ENCODE results near the gene RTN4RL1.
"Not testable (repeated sequence)": the region's sequence is repeated elsewhere in the genome, so short reads cannot be mapped to it uniquely, and the experiment has no call there.

RTN4RL1 gene

DNA sequence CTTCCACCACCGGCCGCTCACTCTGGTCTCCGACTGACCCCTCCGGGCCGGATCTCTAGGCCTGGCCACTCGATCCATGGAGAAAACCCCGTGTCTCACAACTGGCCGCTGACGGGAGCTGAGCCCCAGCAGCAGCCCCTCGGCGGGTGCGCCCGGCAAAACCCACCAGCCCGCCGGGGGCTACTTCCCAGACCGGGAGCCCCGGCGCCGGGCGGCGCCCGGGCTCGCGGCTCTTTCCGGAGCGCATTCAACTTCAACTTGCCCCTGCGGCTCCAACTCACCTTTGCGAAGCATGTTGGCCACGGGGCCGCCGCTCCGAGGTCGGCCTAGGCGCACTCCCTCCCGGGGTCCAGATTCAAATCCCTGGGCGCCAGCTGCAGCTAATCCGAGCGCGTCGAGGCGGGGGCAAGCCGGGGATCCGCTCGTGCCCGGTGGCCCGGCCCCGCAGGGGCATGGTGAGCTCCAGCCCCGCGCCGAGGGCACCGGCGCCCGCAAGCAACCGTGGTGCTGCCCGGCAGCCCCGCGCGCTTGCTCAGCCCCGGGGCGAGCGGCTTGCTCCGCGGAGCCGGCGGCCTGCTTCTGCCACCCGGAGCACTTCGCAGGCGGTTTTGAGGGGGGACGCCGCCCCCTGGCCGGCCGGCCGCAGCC, 438 bp downstream of the RTN4RL1 start:
- no peak for DNase-seq

DNA sequence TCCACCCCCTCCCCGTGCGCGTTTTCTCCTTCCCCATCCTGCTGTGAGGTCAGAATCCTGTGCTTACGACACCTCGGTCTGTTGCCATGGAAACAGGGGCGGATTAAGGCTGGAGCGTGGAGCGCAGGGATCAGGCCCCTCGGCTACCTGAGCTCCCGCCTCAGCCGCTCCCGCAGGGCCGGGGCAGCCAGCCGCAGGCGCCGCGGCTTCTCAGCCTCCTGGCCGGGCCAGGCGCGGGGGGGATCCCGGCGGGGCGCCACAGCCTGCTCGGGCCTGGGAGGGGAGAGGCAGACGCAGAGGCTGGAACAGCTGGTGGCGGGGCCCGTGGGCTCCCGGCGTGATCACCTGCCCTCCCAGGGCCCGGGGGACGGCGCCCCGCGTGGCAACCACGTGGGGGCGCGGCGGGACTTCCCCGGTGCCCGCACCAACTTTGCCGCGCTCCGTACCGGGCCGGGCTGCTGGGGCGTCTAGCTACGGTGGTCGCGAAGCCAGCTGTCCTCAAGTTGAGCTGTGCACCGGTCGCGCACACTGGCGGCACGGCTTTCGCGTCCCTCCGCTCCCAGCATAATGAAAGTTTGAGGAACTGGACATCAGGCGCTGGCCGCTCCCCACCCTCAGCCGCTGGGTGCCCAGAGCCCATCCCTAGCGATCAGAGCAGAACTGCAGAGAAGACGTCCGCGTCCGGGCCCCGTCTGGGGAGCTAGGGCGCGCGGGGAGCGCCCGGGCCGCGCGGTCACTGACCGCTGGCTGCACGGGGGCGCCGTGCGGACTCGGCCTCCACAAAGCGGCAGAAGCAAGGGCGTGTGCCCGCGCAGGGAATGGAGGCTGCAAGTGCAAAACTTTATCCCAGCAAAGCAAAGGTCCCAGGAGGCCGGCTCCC, 1.2 kb downstream of the RTN4RL1 start:
- no peak for DNase-seq

DNA sequence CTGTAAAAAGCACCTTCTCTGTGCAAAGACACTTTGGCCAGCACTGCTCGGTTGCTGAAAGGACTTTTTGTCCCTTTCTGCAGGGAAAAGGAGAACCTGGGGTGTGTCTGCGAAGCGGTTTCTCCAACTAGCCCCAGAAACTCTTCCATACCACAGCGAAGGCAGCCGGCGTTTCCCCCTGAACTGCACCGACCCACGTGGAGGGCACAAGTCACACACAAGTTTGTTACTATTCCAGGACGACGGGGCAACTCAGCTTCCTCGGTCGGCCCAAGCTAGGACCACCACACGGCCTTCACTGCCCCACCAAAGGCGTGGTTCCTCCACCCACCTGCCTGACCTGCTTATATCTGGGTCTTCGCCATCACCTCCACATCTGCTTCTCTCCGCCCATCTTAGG, 1.9 kb downstream of the RTN4RL1 start:
- DNase-seq = no peak

DNA sequence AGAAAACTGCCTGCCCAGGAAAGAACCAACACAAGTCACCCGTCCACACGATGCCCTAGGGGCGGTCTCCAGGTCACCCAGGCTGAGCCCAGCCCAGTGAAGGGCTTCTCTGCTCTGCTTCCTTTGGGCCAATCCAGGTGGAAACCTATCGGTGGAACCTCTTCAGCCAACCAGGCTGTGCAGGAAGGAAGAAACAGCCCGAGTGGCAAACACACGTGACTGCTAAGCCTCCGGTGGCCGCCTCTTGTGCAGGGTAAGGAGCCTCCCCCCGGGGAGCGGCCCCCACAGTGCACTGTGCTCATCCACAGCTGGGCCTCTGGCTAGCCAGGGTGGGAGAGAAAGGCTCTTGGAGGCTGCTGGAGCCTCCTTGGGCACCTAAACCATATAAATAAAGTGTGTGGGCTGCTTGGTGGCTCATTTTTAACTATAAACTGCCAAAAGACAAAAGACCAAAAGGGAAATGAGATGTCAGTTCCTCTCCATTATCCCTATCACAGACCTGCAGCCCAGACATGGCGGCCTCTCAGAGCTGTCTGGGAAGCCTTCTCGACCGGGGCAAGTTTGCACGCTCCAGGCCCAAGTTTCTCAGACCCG, 2.4 kb downstream of the RTN4RL1 start:
- DNase-seq = no peak

DNA sequence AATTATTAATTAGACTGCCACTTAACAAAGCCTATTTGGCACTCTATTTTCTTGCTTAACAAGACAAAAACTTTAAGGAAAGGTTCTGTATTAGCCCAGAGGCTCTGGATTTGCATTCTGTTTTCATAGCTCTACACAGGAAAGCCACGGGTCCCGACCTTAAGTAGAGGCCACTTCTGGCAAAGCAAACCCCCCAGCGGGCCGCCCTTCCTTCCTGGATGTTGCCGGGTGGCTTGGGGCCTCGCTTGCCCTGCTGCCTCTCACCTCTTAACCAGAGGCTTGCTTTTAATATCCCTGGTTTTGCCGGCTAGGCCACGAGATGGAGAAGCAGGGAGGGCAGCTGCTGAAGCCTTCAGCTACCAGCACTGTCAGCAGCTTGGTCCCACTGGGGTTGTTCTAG, 4.4 kb downstream of the RTN4RL1 start:
- no peak for DNase-seq

DNA sequence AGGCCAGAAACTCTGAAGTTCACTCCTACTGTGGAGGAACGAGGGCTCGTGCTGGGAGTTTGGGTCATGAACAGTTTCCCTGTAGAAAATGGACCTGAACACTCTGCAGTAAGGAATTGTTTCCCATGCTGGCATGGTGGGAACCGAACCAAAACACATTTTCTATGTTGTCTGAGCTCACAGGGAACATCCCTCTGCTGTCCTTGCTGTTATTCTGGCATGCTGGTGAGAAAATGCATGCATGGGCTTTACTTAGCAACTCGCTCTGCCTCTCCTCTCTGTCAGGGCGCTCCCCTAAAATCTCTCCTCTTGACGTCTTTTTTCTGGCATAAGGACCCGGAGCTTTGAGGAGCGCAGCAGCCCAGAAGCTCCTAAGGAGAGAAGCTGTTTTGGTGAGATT, 5.4 kb downstream of the RTN4RL1 start:
- DNase-seq = no peak

DNA sequence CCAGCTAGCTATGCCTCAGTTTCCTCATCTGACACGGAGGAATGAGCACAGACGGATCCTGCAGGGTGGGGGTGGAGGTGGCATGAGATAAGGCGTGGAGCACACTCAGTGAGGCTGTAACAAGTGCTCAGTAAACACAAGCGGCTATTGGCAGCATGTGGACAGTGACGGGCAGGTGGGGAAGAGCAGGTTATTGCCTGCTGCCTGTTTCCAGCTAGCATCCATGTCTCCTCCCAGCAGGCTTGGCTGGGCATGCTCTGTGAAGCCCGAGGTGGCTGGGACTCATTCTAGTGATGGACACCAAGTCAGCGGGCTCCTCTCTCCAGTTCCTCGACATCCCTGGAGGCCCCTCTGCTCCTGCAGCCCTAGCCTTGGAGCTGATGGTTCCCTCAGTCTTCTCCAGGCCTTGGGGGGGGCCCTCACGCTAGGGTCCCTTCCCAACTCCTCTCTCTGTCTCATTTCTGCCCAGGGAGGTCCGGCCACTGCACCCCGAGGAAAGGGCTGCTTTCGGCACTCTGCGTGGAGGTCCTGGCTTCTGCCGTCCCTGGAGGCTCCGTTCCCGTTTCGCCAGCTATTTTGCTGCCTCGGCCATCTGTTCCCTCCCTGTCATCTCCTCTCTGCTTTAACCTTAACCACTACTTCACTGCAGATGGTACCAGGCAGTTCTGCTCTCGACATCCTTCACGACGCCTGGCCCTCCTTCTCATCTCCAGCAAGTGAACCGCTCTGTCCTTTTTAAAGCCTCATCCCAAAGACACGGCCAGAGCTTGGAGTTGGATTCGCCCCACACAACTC, 6.2 kb downstream of the RTN4RL1 start:
- no peak for DNase-seq

DNA sequence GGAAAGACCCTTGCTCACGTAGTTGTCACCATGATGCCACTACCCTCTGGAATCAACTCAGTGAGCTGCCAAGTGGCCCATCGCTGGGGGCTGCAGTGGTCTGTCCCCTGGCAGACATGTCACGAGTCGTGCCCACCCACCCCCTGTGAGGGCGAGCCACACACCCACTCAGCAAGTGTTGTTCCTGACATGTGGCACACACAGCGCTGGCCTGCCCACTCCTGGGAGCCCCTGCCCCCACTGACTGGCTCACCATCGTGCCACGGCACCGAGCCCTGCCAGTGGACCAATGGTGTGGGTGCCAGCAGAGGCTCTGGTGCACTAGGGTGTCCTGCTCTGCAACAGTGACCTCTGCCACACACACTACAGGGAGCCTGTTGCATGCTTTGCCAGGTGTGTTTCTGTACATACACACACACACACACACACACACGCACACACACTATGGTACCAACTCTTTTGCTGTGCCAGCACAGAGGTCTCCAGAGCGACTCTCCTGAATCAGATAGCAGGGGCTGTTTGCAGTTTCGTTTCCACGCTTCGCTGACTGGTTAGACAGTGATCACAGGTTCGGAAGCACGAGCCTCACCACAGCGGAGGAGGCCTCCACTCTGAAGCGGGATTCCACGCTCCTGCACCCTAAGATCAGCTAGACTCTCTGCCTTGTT, 7.7 kb downstream of the RTN4RL1 start:
- peak; percentile 45 for DNase-seq

DNA sequence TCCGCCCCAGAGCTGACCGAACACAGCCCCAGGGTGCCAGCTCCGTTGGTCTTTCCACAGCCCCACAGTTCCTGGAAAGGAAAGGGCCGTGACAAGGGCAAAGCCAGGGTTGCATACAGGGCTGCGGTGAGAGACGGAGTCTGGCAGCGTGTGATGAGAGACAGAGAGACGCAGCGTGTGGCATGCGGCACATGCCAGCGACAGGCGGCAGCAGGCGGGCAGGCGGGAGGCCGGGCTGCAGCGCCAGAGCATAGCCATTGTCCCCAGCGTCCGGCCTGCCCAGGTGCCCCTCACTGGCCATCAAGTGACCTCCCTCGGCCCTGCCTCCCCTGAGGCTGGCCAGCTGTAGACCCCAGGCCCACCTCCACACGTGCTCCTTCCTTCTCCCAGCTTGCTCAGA, 8.6 kb downstream of the RTN4RL1 start:
- DNase-seq = no peak

DNA sequence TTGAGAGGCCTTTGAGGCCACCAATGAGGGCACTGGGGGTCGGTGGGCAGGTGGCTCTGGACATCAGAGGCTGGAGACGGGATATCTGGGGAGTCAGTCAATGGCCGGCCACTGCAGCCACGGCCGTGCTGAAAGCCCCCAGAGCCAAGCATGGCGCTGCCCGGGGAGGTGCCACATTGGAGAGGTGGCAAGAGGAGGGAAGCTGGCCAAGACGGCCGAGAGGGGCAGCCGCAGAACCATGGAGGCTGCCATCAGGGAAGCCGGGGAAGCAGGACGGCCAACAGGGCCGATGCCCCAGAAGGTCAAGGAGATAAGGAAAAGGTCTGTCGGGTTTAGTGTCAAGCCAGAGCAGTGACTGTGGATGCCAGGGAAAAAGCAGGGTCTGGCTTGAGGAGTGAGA, 9.8 kb downstream of the RTN4RL1 start:
- no peak for DNase-seq

DNA sequence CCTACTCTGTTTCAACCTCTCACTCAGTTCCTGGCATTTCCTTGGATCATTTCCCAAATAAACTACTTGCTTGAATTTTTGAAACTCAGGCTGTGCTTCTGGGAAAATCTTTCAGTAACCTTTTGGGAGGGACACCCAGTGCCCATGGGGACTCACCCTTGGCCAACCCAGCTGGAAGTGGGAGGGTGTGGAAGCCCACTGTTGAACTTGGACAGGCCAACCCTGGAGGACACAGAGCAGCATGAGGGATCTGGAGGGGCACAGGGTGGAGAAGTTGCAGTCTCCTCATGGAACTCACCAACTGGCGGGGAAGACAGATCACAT, 11.2 kb downstream of the RTN4RL1 start:
- no peak for DNase-seq

DNA sequence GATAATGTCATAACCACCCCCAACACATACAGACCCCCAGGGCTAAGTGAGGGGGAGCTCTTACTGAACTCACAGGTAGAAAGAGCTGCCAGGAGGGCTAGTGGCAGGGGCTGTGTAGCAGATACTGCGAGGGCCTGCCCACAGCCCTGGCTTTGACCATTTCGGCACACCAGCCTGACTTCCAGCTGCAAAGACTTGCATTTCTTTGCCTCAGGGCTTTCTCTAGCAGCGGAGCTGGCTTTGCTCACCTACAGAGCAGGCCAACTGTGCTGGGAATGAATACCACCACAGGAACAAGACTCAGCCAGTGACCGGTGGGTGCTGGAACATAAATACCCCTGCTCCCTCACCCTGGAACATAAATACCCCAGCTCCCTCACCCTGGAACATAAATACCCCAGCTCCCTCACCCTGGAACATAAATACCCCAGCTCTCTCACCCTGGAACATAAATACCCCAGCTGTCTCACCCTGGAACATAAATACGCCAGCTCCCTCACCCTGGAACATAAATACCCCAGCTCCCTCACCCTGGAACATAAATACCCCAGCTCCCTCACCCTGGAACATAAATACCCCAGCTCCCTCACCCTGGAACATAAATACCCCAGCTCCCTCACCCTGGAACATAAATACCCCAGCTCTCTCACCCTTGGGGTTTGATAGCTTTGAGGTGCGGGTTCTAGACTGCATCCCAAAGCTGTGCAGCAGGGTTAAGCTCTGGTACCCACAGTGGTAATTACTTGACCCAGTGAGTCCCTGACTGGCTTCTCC, 11.7 kb downstream of the RTN4RL1 start:
- DNase-seq = not testable (repeated sequence)

DNA sequence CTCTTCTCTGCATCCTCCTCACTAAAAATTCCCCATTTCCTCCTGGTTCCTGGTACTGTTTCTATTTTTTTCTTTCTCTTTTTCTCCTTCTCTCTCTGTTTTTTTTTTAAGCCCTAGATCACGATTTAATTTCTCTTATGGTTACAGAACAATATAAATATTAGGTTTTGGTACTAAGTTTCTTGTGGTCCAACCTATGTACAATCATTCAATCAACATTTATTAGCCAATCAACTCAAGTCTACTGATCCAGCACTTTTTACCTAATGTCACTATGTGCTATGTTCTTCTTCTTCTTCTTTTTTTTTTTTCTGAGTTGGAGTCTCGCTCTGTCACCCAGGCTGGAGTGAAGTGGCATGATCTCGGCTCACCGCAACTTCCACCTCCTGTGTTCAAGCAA, 12.6 kb downstream of the RTN4RL1 start:
- no peak for DNase-seq

DNA sequence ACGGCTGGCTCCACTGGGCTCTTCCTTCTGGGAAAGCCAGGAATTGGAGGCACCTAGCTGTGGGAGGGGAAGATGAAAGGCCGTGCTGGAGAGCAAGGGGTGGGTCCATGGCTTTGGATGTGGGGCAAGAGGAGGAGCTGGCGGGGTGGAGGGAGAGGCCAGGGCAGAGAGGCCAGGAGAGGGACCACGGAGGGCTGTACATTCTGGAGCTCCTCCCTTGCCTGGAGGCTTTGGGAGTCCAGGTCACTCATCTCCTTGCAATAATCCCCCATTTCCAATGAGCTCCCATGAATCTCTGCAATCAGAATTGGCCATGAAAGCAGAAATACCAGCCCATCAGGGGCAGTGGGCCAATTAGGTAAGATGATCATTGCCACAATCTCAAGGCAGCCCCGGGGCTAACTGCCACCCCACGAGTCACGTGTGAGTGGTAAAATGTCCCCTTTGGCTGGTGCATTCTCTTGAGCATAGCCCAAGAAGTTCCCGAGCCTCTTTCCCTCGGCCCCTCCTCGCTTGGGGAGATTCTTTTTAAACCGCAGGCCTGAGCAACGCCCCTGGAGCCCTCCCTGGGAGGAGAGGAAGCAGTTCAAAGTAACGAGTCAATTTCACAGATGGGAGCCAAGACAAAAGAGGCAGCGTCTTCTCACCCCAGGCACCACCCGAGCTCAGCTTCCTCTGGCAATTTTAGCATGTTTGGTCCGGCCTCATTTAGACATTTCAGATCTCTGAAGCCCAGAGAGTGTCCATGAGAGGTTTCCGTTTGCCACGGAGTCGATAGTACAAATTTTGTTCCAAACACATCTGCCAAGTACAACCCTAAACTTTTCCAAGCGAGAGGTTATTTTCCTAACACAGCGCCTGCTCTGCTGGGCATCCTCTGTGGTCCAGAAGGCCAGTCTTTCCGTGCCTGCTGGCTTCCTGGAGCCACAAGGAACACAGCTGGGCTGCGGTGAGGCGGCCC, 13.4 kb downstream of the RTN4RL1 start:
- DNase-seq = no peak

DNA sequence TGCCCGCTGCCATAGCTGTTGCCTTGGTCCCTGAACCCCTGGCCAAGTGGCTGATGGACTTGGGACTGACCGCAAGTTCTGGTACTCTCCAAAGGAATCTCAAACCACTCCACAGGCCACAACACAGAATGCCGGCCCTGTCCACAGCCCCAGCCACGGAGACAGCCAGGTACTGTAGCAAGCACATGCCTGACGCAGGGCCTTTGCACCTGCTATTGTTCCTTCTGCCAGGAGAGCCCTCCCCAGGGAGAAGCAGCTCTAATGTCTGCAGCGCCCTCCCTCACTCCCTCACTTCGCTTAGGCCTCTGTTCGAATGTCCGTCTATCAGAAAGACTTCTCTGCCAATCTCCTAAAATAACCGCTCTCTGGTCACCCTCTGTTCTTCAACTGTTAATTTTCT, 15.4 kb downstream of the RTN4RL1 start:
- no peak for DNase-seq

DNA sequence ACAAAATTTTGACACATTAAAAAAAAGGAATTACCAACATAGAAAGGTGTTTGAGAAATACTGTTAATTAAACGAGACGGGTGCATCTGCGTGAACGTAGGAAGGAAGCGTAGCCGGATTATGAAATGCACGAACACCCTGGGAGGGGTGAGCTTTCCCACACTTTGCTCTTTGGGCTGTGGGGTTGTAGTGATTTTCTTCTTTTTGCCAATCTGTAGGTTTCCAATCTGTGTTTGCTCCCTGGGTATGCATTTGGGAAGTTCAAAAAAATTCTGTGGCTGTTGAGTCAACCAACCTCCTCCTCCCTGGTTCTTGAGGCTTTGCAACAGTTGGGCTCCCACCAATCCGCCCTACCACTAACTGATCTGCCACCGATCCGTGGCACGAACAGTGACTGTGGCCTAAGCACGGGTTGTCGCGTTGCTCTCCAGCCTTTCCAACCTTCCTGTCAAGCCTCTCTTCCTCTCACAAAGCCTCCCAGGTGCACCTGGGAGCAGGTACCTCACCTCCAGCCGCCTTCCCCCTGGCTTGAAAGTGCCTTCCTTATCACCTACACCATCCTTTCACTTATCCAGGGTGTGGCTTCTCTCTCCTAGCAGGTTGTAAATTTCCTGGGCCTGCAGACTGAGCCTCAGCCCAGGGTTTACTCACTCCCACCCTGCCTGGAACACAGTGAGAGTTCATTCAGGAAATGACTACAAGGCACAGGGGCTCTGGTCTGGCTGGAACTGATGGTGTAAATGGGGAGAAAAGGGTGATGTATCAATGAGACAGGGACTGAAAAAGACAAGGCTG, 16.6 kb downstream of the RTN4RL1 start:
- no peak for DNase-seq

DNA sequence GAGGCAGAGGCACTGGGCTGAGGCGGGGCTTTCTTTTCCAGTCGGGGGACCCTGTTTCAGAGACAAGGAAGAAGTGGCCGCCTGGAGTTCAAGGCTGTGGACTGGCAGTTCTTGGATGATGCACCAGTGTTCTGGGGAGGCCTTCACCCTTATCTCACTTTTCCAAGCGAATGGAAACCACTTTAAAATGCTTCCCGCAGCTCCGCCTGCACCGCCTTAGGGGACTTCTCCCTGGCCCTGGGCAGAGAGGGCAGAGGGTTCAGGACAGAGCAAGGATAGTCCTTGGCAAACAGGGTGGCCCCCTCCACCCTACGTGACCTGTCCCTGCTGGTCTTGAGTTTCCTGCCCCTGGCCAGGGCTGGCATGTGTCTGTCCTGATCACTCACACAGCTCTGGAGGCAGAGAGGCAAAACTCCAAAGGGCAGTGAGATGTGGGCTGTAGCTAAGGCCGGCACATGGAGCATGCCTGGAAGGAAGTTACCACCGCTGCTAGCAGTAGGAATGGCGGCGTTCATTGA, 20.6 kb downstream of the RTN4RL1 start:
- DNase-seq = no peak

DNA sequence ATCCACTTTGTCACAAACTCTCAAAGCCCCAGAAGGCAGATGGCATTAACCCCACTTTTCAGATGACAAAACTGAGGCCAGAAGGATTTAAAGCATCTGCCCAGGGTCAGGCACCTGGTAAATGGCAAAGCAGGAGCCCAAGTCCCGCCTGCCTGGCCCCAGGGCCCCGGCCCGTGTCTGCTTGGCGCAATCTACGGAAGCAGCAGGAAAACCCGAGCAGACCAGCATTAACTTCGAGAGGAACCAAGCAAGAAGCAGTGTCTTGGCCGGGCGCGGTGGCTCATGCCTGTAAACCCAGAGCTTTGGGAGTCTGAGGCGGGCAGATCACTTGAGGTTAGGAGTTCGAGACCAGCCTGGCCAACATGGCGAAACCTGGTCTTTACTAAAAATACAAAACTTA, 21.6 kb downstream of the RTN4RL1 start:
- no peak for DNase-seq

DNA sequence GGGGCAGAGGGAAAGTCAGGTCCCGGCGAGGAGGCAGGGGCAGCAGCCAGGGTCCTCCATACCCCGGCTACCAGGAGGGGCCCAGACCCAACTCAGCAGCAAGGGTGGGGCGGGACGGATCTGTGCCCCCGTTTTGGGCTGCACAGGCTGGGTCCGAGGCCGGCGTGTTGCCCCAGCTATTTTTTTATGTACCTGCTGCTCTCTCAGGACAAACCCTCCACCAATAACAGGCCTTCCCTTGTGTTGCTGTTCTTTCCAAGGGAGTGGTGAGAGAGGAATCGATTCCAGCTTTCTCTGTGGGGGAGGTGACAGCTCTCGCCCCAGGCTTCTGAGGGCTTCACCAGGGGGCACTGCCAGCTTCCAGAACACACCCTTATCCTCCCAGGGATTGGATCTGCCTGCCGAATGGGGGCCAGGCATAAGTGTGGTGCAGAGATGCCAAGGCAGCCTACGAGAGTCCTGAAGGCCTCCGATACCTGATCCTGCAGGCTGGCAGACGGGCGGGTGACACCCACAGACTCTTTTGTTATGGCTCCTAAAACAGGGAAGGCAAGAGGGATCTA, 22.3 kb downstream of the RTN4RL1 start:
- no peak for DNase-seq
